Stimulated activated CD8-positive, alpha-beta memory T cell treated with anti-CD3 and anti-CD28 coated beads, Interleukin-12 subunit alpha, Interleukin-12 subunit beta, amount 100 ng/mL, for 24 hours (primary cell): ENCODE results near the gene MYO9B.

Experiments used
- DNase-seq: peaks from one replicate; pipeline ENCODE4 v3.0.0-alpha.2; 2020; ENCODE audit errors: extremely low read depth

The MYO9B gene

GRCh38 chr19:17240826-17241399 is 165.3 kb downstream of the MYO9B start:
- DNase-seq: no peak

- DNase-seq: no peak
Observed at GRCh38 chr19:17242431-17243208, 167.0 kb downstream of the MYO9B start.

- no peak for DNase-seq
Observed at GRCh38 chr19:17243211-17243829, 167.7 kb downstream of the MYO9B start.

GRCh38 chr19:17243830-17244617 is 168.4 kb downstream of the MYO9B start:
- DNase-seq: no peak

GRCh38 chr19:17244618-17245534 is 169.3 kb downstream of the MYO9B start:
- DNase-seq: no peak

GRCh38 chr19:17245535-17245984 is 170.0 kb downstream of the MYO9B start, which contains the start of gene NR2F6:
Gene NR2F6 (minus strand): TSS chr19:17245919. CDS start chr19:17245220, 699 bp downstream.
- DNase-seq: no peak

GRCh38 chr19:17246681-17247425 is 171.3 kb downstream of the MYO9B start:
- no peak for DNase-seq

GRCh38 chr19:17248011-17248776 is 172.6 kb downstream of the MYO9B start:
- no peak for DNase-seq

- no peak for DNase-seq
Observed at GRCh38 chr19:17249887-17250548, 174.4 kb downstream of the MYO9B start.

GRCh38 chr19:17254636-17255035 is 179.1 kb downstream of the MYO9B start:
- DNase-seq: no peak

GRCh38 chr19:17255150-17255621 is 179.6 kb downstream of the MYO9B start:
- no peak for DNase-seq

GRCh38 chr19:17256130-17256529 is 180.6 kb downstream of the MYO9B start:
- DNase-seq: no peak

- DNase-seq: no peak
Observed at GRCh38 chr19:17259118-17259780, 183.7 kb downstream of the MYO9B start.

- no peak for DNase-seq
Observed at GRCh38 chr19:17259934-17260333, 184.4 kb downstream of the MYO9B start.

- DNase-seq: peak; percentile 69
Observed at GRCh38 chr19:17260842-17261325, 185.3 kb downstream of the MYO9B start.

GRCh38 chr19:17262557-17262956 is 187.0 kb downstream of the MYO9B start:
- DNase-seq: no peak
